NCI-H2196 treated with DMSO at 0.1 percent for 48 hours (cell line): ENCODE data around the gene KDM4E.
"Not testable (repeated sequence)": the region's sequence is repeated elsewhere in the genome, so short reads cannot be mapped to it uniquely, and the experiment has no call there.

Source experiments
- DNase-seq: peaks from one replicate; lab custom pipeline; 2025; ENCODE audit not compliant: unreplicated experiment; lab: John Stamatoyannopoulos, UW

KDM4E gene

DNA sequence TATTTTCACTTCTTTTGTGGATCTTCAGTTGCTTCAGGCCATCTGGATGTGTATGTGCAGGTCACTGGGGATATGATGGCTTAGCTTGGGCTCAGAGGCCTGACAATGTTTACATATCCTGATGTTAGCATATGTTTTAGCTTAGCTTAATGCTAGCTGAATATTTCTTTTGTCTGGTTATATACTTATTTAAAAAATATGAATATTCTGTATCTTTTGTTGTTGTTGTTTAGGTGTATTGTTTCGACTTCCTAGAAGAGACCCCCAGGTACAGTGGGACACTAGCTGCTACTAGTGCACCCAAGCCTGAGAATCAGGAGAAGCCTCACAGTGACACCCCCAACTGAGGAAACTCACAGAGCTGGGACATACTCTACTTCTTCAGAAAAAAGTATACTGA is at the start of gene KDM4E:
Gene KDM4E (plus strand): TSS at position 301 of the 400 bp plus-strand sequence. CDS start 300 bp downstream, outside the sequence.
- no peak for DNase-seq

DNA sequence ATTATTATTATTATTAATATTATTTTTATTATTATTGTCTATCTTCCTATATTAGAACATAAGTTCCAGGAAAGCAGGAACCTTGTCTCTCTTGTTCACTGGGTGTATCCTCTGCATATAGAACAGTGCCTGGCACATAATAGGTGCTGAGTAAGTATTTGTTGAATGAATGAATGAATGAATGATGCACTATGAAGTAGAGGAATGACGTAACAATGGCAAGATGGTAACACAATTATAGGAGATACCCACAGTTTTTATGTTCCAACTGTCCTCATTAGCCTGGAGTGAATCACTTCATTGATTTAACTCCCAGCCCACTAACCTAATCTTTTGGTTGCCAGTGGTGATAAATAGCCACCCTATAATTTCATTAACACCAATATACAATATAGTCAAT is 49.5 kb upstream of the KDM4E start:
- no peak for DNase-seq

DNA sequence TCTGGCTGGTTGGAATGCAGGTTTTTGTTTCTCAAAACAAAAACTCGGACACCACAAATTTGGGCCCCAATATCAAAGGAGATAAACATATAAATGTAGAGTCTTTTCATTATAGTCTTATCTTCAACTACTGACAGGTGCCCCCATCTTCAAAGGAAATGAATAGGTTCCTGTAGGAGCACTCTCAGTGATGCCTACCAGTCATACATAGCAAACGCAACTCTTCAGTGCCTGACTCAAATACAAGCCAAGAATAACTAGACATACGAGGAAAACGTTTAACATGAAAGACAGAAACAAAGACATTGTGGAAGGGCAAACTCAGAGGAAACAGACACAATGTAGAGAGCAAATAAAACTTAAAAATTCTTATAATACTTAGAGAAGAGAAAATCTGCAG is 37.7 kb upstream of the KDM4E start:
- no peak for DNase-seq

DNA sequence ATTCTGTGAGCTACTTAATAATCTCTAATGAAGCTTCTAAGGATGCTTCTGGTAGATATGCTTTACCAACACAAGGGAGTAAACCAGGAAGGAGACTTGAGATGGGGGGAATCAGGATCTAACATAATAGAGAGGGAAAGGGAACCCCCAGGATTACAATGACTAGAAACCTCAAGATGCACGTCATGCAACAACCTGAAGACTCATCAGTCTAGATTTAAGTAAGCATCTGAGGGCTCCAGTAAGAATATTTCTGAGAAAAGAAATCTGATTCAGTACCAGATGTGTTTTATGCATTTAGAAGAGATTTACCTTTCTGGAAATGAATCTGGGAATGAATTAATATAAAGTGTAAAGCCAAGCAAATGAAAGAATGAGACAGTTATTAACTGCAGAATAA is 36.3 kb upstream of the KDM4E start:
- no peak for DNase-seq

DNA sequence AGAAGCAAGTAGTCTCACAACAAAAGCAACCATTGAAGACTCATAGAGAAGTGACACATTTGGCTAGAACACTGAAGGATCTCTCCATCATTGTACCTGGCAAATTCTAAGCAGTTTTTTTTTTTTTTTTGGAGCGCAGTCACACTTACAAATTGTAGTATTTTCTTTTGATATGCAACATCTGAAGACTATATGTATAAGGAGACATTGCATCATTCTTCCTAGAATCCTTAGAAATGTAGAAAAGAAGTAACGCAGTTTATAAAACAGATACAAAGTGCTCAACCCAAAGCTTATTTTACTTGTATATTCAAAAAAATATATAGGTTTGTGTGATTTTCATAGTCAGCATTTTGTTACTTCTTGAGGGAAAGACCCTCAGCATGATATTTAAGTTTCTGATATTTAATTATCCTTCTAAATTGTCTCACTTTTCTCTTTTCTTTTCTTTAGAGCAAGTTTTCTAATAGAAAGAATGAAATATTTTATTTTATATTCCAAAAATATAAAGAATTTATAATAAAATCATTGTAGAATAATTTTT is 31.6 kb upstream of the KDM4E start:
- no peak for DNase-seq

DNA sequence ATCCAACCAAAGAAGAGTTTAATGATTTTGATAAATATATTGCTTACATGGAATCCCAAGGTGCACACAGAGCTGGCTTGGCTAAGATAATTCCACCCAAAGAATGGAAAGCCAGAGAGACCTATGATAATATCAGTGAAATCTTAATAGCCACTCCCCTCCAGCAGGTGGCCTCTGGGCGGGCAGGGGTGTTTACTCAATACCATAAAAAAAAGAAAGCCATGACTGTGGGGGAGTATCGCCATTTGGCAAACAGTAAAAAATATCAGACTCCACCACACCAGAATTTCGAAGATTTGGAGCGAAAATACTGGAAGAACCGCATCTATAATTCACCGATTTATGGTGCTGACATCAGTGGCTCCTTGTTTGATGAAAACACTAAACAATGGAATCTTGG is 27.6 kb upstream of the KDM4E start:
- DNase-seq, result no peak

DNA sequence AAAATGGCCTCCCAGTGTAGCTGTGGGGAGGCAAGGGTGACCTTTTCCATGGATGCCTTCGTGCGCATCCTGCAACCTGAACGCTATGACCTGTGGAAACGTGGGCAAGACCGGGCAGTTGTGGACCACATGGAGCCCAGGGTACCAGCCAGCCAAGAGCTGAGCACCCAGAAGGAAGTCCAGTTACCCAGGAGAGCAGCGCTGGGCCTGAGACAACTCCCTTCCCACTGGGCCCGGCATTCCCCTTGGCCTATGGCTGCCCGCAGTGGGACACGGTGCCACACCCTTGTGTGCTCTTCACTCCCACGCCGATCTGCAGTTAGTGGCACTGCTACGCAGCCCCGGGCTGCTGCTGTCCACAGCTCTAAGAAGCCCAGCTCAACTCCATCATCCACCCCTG is 26.8 kb upstream of the KDM4E start:
- DNase-seq, result no peak

DNA sequence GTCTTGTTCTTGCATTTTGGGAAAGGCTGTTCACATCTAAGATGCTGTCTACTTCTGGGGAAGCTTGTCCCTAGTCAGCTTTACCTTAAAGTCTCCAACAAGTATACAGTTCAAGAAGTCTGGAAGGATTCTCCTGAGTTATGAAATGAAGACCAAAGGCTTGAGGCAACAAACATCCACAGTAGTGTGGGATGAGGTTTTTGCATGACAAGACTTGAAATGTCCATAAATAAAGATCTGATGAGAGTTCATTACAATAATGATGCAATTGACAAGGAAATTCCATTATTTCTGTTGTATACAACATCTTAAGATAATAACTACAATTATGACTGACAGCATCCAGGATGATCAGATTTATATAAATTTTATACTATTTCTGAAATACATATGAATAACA is 21.3 kb upstream of the KDM4E start:
- no peak for DNase-seq

DNA sequence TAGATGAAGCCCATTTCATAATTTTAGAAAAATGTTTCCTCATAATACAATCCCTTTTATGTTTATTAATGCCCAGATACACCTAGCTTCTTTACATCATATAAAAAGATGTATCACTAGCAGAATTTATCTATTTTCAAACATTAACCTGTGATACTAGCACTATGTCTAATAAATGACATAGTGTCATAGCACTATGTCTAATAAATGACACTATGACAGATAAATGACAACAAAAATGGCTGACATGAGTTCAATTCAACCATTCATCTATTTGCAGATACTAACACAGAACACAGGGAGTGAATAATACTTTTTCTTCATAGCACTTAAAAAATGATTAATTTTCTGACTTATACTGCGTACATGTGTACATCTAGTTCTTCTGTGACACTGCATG is 19.4 kb upstream of the KDM4E start:
- DNase-seq, result no peak

DNA sequence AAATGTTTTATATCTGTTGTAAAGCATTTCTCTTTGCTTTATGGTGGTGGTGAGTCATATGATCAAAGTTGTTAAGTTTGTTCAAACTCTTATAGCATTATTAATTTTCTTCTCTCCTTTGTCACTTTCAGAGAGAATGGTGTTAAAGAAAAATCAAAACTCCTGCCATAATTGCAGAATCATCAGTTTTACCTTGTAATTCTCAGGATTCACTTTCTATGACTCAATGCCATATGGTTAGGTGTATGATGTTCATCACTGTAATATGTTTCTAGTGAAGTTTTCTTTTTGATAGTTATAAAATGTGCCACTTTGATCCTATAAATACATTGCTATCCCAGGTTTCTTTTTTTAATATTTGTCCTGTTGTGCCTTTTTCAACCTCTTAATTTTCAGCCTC is 13.7 kb upstream of the KDM4E start:
- no peak for DNase-seq

DNA sequence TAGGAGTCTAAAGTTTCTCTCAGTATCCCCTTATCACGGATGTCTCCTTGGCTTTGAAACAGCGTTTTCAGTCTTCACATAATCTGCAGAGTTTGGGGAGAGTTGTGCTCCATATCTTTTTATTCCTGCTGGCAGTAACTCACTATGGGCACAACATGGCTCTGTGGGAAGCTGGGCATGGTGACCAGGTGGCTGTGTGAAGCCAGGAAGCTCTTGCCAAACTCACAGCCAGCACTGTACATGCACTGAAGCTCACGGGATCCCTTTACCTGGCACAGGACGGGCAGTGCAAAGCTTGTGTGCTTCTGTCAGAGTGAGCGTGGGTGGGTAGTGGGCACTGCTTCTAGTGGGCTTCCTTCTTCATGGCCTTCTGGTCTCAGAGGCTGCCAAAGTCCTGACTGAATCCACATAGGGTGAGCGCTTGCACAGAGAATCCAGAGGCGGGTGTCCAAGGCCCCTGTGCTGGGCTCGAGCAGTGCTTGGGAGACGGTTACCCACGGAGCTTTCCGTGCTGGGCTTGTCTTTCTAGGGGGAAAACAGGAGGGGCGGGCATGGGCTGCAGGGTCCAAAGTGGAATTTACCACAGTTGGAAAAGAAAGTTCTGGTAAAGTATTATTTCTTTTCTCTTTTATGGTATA is 10.8 kb upstream of the KDM4E start:
- no peak for DNase-seq

DNA sequence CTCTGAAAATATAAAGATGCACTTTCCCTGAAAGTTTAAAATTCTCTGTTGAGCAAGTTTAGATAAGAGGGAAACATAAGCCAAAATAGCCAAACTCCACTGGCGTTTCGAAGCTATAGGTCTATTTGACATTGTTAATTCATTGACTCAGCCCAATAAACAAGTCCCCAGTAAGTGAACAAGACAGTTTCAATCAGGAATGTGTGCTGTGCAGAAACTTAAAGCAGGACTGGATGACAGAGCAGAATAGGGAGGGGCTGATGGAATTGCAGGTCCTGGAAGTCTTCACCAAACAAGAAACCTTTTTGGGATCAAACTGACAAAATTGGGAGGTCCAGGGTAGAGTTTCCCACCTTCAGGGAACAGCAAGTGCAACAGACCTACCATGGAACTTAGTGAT is 8.9 kb upstream of the KDM4E start:
- no peak for DNase-seq

DNA sequence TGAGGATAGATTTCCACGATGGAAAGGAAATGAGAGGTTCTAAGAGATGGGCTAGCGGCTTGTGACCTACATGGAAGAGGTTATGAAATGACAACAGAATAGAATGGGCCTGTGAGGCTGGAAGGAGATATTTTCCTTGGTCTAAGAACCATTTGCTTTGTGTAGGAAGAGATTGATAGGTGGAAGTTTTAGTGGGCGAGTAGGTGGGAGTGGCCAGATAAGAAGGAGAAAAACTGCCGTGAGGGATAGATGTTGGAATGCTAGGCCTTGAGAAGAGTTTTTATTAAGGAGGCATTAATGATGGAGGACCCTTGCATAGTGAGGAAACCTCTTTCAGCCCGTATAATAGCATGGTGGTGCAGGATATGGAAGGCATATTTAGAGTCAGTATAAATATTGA is 3.6 kb upstream of the KDM4E start:
- DNase-seq, result not testable (repeated sequence)

DNA sequence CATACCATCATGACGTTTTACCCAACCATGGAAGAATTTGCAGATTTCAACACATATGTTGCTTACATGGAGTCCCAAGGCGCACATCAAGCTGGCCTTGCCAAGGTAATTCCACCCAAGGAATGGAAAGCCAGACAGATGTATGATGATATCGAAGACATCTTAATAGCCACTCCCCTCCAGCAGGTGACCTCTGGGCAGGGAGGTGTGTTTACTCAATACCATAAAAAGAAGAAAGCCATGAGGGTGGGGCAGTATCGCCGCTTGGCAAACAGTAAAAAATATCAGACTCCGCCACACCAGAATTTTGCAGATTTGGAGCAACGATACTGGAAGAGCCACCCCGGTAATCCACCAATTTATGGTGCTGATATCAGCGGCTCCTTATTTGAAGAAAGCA is 536 bp downstream of the KDM4E start:
- not testable (repeated sequence) for DNase-seq

DNA sequence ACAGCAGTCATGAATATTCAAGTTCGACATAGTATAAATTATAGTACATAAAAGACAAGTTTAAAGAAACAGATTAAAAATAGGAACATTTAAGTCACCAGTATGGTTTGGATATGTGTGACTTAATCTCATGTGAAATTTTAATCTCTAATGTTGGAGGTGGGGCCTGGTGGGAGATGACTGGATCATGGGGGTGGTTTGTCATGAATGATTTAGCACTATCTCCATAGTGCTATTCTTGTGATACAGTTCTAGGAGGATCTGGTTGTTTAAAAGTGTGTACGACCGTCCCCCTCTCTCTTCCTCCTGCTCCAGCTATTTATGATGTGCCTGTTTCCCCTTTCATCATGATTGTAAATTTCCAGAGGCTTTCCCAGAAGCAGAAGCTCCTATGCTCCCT is 3.3 kb downstream of the KDM4E start:
- DNase-seq, result no peak

DNA sequence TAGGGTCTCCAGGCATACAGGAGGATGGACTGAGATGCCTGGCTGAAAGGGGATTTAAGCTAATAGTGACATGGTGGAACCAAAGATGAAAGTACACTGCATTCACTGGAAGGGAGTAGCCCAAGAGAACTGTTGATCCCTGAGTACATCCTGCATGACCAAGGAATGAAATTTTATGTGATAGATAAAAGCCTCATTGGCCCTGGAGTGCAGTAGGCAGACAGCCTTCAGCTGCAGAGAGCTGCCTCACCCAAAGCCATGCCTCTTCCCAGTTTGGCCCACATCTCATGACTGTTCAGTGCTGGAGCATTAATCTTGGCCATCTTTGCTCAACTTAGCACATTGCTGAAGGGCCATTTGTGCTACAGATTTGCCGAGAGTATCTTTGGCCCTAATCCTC is 8.0 kb downstream of the KDM4E start:
- no peak for DNase-seq

DNA sequence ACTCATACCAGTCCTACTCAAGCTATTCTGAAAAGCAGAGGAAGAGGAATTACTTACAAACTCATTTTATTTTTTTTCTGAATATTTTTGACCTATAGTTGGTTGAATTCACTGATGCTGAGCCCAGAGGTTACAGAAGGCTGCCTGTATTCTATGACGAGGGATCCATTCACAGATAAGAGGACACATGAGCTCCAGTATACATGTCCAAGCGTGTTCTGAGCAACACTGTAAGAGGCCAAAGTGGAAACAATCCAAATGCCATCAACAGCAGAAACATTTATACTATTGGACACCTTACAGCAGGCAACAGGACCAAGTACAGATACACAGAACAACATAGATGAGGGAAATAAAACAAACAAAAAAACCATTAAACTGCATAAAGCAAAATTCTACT is 10.3 kb downstream of the KDM4E start:
- DNase-seq, result peak; percentile 14

DNA sequence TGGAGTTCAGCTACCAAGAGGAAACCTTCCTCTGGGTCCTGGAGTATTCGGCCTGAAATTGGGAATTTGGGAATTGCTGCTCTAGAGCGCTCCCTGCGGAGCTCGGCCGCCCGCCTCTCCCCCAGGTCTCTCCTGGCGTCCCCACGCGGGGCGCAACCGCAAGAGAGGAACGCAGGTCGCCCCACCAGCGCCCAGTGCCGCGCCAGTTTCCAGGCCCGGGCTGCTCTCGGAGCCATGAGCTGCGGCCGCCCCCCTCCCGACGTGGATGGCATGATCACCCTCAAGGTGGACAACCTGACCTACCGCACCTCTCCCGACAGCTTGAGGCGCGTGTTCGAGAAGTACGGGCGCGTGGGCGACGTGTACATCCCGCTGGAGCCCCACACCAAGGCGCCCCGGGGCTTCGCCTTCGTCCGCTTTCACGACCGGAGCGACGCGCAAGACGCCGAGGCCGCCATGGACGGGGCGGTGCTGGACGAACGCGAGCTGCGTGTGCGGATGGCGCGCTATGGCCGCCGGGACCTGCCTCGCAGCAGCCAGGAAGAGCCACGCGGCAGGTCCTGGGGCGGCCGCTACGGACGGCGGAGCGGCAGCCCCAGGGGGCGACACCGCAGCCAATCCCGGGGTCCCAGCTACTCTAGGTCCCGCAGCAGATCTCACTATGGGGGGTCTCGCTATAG is 12.4 kb downstream of the KDM4E start:
- DNase-seq, result not testable (repeated sequence)

DNA sequence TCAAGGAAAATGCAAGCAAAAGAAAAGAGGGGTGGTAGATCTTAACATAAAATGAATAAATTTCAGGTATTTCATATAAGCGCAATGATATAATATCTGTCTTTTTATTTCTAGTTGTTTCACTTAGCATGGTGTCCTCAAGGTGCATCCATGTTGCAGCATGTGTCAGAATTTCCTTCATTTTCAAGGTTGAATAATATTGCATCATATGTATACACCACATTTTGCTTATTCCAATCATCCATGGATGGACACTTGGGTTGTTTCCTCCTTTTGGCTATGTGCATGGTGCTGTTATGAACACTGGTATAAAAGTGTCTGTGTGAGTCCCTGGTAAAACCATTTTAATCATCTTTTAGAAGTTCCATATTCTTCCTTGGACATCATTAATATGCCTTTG is 17.2 kb downstream of the KDM4E start:
- no peak for DNase-seq

DNA sequence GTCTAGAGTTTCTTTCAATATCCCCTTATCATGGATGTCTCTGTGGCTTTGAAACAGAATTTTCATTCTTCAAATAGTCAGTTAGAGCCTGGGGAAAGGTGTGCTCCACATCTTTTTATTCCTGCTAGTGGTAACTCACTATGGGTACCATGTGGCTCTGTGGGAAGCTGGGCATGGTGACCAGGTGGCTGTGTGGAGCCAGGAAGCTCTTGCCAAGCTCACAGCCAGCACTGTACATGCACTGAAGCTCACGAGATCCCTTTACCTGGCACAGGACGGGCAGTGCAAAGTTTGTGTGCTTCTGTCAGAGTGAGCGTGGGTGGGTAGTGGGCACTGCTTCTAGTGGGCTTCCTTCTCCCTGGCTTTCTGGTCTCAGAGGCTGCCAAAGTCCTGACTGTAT is 17.8 kb downstream of the KDM4E start:
- no peak for DNase-seq

DNA sequence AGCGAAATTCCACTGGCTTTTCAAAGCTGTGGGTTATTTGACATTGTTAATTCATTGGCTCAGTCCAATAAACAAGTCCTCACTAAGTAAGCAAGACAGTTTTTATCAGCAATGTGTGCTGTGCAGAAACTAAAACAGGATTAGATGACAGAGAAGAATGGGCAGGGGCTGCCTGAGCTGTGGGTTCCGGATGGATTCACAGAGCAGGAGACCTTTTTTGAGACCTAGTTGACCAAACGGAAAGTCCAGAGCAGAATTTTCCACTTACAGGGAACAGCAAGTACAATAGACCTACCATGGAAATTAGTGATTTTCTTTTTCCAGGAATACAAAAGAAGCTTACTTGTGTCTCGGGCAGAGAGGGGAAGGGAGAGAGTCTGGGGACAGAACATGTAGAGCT is 19.0 kb downstream of the KDM4E start:
- DNase-seq, result no peak

DNA sequence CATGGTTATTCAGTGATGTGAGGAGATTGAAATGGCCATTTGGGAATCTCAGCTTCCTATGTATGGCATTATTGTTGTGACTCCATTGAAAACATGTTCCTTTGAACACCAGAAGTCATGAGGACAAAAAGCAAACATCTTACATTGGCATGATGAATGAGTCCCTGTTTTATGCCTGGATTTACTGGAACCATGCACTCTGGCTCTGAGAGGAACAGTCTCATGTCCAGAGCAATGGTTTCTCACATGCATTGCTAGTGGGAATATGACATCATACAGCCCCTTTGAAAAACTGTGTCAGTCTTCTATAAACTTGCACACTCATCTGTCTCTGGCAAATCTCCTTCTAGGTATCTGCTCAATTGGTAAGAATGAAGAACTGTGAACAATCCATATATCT is 20.8 kb downstream of the KDM4E start:
- no peak for DNase-seq

DNA sequence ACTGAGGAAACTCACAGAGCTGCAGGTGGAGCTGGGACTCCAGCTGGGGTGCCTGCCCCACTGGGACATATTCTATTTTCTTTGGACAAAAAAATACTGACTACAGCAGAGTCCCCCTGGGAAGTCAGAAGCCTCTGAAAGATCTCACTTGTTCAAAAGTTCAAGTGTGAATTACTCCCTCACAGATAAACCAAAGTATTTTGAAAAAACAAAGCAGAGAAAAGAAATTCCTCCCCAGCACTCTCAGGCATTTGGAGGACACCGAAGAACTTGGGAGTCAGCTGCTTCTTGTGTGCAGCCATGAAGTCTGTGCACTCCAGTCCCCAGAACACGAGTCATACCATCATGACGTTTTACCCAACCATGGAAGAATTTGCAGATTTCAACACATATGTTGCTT is 24.1 kb downstream of the KDM4E start, which contains the start of gene KDM4F:
Gene KDM4F (plus strand): TSS at position 301 of the 400 bp plus-strand sequence.
- DNase-seq, result not testable (repeated sequence)
